Stomach (tissue), 4 donors: ENCODE data around the gene RBBP8NL.

Experiments used
- POLR2A ChIP-seq, 4 donors: fragments of 450-650 bp; IDR thresholded peaks; one replicate each; pipeline ENCODE4 v1.6.1; 2016; ENCODE audit warnings: antibody characterized with exemption in 4 of 4, control low read depth in 2 of 4, mild to moderate bottlenecking in 1 of 4, moderate library complexity in 1 of 4
- TF ChIP-seq, protein P1 (sequence below), 7 experiments: fragments of 450-650 bp in 4 of 7; fragments of 200-600 bp in 3 of 7; sonication (generic) in 3 of 7; IDR thresholded peaks; one replicate each; pipeline ENCODE4 v1.5.1; 2016 to 2019; ENCODE audit warnings: antibody characterized with exemption in 7 of 7, control low read depth in 2 of 7, mild to moderate bottlenecking in 1 of 7

GRCh38 chr20:62470001-62470400 is 42.7 kb upstream of the RBBP8NL start:
- TF ChIP-seq, protein P1, sequence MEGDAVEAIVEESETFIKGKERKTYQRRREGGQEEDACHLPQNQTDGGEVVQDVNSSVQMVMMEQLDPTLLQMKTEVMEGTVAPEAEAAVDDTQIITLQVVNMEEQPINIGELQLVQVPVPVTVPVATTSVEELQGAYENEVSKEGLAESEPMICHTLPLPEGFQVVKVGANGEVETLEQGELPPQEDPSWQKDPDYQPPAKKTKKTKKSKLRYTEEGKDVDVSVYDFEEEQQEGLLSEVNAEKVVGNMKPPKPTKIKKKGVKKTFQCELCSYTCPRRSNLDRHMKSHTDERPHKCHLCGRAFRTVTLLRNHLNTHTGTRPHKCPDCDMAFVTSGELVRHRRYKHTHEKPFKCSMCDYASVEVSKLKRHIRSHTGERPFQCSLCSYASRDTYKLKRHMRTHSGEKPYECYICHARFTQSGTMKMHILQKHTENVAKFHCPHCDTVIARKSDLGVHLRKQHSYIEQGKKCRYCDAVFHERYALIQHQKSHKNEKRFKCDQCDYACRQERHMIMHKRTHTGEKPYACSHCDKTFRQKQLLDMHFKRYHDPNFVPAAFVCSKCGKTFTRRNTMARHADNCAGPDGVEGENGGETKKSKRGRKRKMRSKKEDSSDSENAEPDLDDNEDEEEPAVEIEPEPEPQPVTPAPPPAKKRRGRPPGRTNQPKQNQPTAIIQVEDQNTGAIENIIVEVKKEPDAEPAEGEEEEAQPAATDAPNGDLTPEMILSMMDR (IDR thresholded peaks at IDR 0.05): no peak
- TF ChIP-seq POLR2A (IDR thresholded peaks at IDR 0.05): no peak
